NCI-H446 treated with DMSO at 0.1 percent for 48 hours (cell line): ENCODE measurements around the gene RIT2.
"Not testable (repeated sequence)": the region's sequence is repeated elsewhere in the genome, so short reads cannot be mapped to it uniquely, and the experiment has no call there.

Source experiments
- DNase-seq: peaks from one replicate; lab custom pipeline; 2025; lab: John Stamatoyannopoulos, UW

RIT2 gene

GRCh38 chr18:42758852-42759251 lies 356.6 kb downstream of the RIT2 start:
- DNase-seq: no peak

GRCh38 chr18:42756214-42756613 lies 359.3 kb downstream of the RIT2 start:
- DNase-seq: no peak

- DNase-seq: peak; percentile 2
Measured at GRCh38 chr18:42752916-42753315, 362.6 kb downstream of the RIT2 start.

GRCh38 chr18:42746794-42747193 lies 368.7 kb downstream of the RIT2 start:
- no peak for DNase-seq

GRCh38 chr18:42745931-42746330 lies 369.6 kb downstream of the RIT2 start:
- DNase-seq: no peak

- DNase-seq: no peak
Measured at GRCh38 chr18:42745171-42745570, 370.3 kb downstream of the RIT2 start.

GRCh38 chr18:42743373-42744138 lies 371.9 kb downstream of the RIT2 start:
- no peak for DNase-seq

- DNase-seq: no peak
Measured at GRCh38 chr18:42742969-42743368, 372.5 kb downstream of the RIT2 start.

GRCh38 chr18:42742474-42742873 lies 373.0 kb downstream of the RIT2 start:
- DNase-seq: no peak

GRCh38 chr18:42741805-42742347 lies 373.6 kb downstream of the RIT2 start:
- not testable (repeated sequence) for DNase-seq

- not testable (repeated sequence) for DNase-seq
Measured at GRCh38 chr18:42741299-42741698, 374.2 kb downstream of the RIT2 start.

- peak; percentile 45 for DNase-seq
Measured at GRCh38 chr18:42736074-42736473, 379.4 kb downstream of the RIT2 start.

- DNase-seq: no peak
Measured at GRCh38 chr18:42734520-42734919, 381.0 kb downstream of the RIT2 start.

GRCh38 chr18:42730272-42730671 lies 385.2 kb downstream of the RIT2 start:
- DNase-seq: no peak

- peak; percentile 96 for DNase-seq
Measured at GRCh38 chr18:42719221-42719620, 396.3 kb downstream of the RIT2 start.

- no peak for DNase-seq
Measured at GRCh38 chr18:42712065-42712464, 403.4 kb downstream of the RIT2 start.

GRCh38 chr18:42707080-42707479 lies 408.4 kb downstream of the RIT2 start:
- no peak for DNase-seq

- DNase-seq: no peak
Measured at GRCh38 chr18:42706618-42707017, 408.9 kb downstream of the RIT2 start.

GRCh38 chr18:42706029-42706608 lies 409.4 kb downstream of the RIT2 start:
- DNase-seq: no peak
